Activated CD4-positive, alpha-beta memory T cell treated with anti-CD3 and anti-CD28 coated beads, Interleukin-2, amount 10 ng/mL, durations not matched to agents 7 days and 5 days (primary cell): ENCODE measurements around the gene GPR89A. TPM values are rescaled to one million over a fixed set of nuclear protein-coding genes. Genes with fewer than 3 reads are reported as not detected.

Source experiments
- CTCF ChIA-PET: fragments of 350-600 bp; sonication (Branson Sonifier 250); formaldehyde crosslinking; loops from one replicate; lab custom pipeline; 2021; ENCODE audit warnings: antibody characterized with exemption, inconsistent platforms; lab: Charles Lee
- POLR2A ChIA-PET: fragments of 350-600 bp; sonication (Branson Sonifier 250); formaldehyde crosslinking; loops from one replicate; lab custom pipeline; 2021; ENCODE audit warnings: antibody characterized with exemption; lab: Charles Lee
- DNase-seq: peaks from one replicate; pipeline ENCODE4 v3.0.0-alpha.2; 2020
- H3K27ac Mint-ChIP-seq: one replicate; pipeline ENCODE4 v1.8.0; 2021; ENCODE audit warnings: mild to moderate bottlenecking, mixed read lengths
- H3K27me3 Mint-ChIP-seq: one replicate; pipeline ENCODE4 v1.8.0; 2021; ENCODE audit warnings: mixed read lengths
- H3K36me3 Mint-ChIP-seq: one replicate; pipeline ENCODE4 v1.8.0; 2021; ENCODE audit warnings: low read depth, mixed read lengths
- H3K4me1 Mint-ChIP-seq: one replicate; pipeline ENCODE4 v1.8.0; 2021; ENCODE audit warnings: mixed read lengths
- H3K4me3 Mint-ChIP-seq: one replicate; pipeline ENCODE4 v1.8.0; 2021; ENCODE audit warnings: mild to moderate bottlenecking, mixed read lengths
- H3K9me3 Mint-ChIP-seq: one replicate; pipeline ENCODE4 v1.8.0; 2021; ENCODE audit warnings: mixed read lengths
- total RNA-seq, 2 experiments: library from RNA; stranded (reverse); gene quantifications; one replicate each; pipeline ENCODE4 v1.2.3, GENCODE V29; 2021

The GPR89A gene
- total RNA-seq, 2 experiments from 2014 or later = 25.6 to 31.9 TPM

DNA sequence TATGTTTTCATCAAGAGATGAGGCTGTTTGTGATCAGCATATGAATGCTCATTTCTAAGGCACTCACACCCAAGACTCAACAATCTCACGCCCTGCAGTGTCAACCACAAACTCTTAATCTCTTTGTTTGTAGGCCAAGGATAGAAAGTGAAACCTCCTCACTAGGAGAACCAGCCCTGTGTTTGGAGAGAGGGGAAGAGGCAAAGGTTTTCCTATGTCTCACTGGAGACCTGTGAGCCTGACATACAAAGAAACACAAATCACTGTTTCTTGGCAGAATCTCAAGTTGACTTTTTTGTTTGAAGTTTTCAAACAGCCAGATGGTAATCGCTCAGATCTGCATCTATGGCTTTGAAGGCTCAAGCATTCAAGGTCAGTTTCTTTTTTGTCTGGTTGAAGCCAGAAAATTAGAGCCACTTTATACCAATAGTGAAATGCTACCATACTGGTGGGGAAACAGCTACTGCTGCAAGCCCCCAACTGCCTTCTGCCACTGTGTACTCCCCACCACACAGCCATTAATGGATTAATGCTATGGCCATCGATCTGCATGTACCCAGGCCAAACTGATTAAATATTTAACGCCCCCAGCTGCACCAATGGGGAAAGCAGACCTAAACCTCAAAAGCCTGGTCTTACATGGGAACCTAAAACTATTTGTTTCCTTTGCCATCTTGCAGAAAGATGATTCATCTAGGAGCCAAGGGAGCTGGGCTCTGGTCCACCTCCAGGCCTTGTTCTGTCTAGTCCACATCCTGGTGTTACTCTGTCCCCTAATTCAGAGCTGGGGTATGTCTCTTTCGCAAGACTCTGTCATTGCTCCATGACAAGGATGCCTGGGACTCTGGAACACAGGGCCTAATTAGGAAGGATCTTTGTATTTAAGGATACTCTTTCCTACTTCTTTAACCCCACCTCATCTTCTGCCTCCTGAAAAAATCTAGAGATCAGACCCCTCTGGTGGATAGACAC lies 83.1 kb downstream of the GPR89A start:
- peaks cover 34% of the 10 kb centered on the region for H3K4me1 Mint-ChIP-seq
- H3K27ac Mint-ChIP-seq = peak overlapping the region; percentile 80
- no peaks in the 10 kb centered on the region for H3K9me3 Mint-ChIP-seq
- CTCF ChIA-PET = interaction anchor here (1.0 to 1.6 kb wide), 3 partner anchors 9 to 30 kb away, joined by 3 read pairs; no protein-coding TSS in a partner anchor
- no peaks in the 10 kb centered on the region for H3K27me3 Mint-ChIP-seq
- H3K36me3 Mint-ChIP-seq = no peaks in the 10 kb centered on the region
- peak; percentile 66 for DNase-seq
- POLR2A ChIA-PET = interaction anchor here (1.0 to 1.8 kb wide), 3 partner anchors 8 to 47 kb away, joined by 3 to 7 read pairs (median 4); no protein-coding TSS in a partner anchor
- peak overlapping the region; percentile 22 for H3K4me3 Mint-ChIP-seq

DNA sequence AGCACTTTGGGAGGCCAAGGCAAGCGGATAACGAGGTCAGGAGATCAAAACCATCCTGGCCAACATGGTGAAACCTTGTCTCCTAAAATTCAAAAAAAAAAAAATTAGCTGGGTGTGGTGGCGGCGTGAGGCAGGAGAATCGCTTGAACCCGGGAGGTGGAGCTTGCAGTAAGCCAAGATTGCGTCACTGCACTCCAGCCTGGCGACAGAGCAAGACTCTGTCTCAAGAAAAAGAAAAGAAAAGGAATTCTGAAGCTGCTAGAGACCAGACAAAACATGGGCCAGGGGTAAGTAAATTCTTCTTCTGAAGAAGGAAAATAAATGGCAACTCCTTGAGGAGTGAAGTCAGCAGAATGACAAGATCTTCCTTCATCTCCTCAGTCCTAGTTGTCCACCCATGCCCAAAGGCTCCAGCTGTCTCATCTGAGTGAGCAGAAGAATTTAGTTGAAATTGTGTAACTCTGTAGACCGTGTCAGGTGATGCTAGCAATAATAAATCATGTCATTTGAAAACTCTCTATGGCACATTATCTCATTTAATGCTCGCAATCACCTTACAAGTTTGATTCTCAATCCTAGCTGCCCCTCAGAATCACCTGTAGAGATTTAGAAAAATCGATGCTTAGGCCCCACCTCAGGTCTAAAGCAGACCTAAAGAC lies 85.1 kb downstream of the GPR89A start:
- no peaks in the 10 kb centered on the region for H3K36me3 Mint-ChIP-seq
- no peaks in the 10 kb centered on the region for H3K9me3 Mint-ChIP-seq
- ChIA-PET CTCF (no interaction called here), POLR2A (no interaction called here)
- peaks cover 1% of the 10 kb centered on the region for H3K27me3 Mint-ChIP-seq
- no peak for DNase-seq
- no peak overlapping the region for H3K27ac Mint-ChIP-seq
- H3K4me3 Mint-ChIP-seq = no peak overlapping the region
- peaks cover 34% of the 10 kb centered on the region for H3K4me1 Mint-ChIP-seq

DNA sequence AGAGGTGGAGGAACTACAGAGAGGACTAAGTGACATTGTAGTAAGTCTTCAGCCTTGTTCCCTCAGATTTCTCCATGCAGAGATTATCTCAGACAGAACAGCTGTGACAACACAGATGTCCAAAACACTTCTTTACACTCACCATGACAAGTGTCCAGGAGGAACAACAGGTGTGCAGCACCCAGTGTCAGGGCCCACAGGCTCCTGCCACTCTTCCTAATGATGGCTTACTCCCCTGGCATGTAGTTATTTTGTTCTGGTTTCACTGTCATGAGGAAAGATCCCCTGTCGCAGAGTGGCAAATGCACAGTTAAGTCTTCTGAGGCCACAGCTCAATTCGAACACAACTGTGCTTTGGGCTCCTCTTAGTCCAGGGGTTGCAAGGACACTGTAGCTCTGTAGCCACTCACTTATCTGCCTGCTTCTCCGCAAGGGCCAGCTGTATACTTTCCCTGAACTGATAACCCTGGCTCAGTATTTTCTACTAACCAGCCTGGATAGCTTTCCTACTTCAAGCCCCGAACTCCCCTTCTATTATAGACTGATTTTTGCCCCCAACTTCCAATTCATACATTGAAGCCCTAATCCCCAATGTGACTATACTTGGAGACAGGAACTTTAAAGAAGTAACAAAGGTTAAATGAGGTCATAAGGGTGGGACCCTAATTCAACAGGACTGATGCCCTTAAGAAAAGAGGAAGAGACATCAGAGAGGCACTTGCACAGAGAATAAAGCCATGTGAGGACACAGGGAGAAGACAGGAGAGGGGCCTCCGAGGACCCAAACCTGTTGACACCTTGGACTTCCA lies 88.2 kb downstream of the GPR89A start:
- H3K4me1 Mint-ChIP-seq = peaks cover 9% of the 10 kb centered on the region
- ChIA-PET CTCF (no interaction called here), POLR2A (no interaction called here)

DNA sequence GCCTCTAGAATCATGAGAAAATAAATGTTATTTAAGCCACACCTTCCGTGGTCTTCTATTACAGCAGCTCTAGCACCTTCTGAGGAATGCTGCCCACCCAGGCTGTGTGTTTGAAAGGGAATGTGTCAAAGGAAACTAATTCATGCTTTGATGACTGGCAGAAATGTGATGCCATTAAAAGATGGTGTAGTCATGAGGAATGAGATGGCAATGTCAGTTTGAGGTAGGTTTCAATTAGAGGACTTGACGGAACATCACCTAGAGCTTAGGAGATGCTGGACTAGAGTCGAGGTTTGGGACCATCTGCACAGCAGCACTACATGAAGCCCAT lies 88.8 kb downstream of the GPR89A start:
- ChIA-PET POLR2A (no interaction called here), CTCF (no interaction called here)
- no peak for DNase-seq
- peaks cover 11% of the 10 kb centered on the region for H3K27me3 Mint-ChIP-seq
- H3K9me3 Mint-ChIP-seq = no peaks in the 10 kb centered on the region
- no peak overlapping the region for H3K4me3 Mint-ChIP-seq
- peaks cover 5% of the 10 kb centered on the region for H3K4me1 Mint-ChIP-seq
- H3K27ac Mint-ChIP-seq = no peak overlapping the region
- H3K36me3 Mint-ChIP-seq = no peaks in the 10 kb centered on the region

More for the DNA sequence above, 88.2 kb downstream of the GPR89A start:
- H3K4me3 Mint-ChIP-seq = no peak overlapping the region
- H3K36me3 Mint-ChIP-seq = no peaks in the 10 kb centered on the region
- H3K9me3 Mint-ChIP-seq = no peaks in the 10 kb centered on the region
- H3K27me3 Mint-ChIP-seq = peaks cover 11% of the 10 kb centered on the region
- H3K27ac Mint-ChIP-seq = no peak overlapping the region
- no peak for DNase-seq

DNA sequence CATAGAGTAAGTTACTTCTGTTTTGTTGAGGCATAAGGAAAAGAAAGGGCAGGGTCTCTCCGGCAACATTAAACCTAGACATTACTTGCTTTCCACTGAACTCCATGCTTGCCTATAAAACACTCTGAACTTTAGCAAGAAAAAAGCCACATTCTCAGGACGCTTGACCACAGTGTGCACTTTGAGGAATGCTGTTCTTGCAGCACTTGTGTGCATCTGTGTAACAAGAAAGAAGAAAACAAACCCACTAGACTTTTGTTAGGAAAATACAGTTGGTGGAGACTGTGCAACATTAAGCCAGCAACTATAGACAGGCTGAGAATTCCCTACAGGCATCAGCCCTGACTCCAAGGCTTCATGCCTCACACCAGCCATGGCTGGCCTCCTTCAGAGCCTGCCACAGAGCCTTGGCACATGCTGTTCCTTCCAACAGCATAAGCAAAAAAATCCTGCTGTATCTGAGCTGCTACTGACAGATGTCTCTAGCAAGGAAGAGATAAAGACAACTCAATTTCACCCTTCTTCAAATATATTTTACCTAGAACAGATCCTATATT lies 93.6 kb downstream of the GPR89A start:
- CTCF ChIA-PET = no interaction called here
- H3K27me3 Mint-ChIP-seq = peaks cover 20% of the 10 kb centered on the region
- H3K27ac Mint-ChIP-seq = no peak overlapping the region
- POLR2A ChIA-PET = no interaction called here
- no peak overlapping the region for H3K4me3 Mint-ChIP-seq
- DNase-seq = no peak
- H3K4me1 Mint-ChIP-seq = no peaks in the 10 kb centered on the region
- no peaks in the 10 kb centered on the region for H3K9me3 Mint-ChIP-seq
- H3K36me3 Mint-ChIP-seq = no peaks in the 10 kb centered on the region

DNA sequence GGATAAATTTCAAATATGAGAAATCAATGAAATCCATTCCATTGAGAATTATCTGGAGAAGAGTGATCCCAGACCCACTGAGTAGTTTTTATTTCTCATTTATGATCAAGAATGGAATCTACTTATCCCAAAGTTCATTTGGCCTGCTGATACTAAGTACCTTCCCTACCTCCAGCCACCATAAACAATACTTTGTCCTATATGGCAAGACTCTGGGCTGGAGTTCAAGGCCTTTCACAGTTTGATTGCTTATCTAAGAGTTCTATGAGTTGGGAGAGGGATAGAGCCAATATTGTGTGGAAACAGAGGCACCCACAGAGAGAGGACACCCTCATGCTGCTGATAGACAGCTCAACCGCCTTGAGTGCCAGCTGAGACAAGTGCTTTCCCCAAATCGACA lies 94.3 kb downstream of the GPR89A start:
- CTCF ChIA-PET = no interaction called here
- H3K9me3 Mint-ChIP-seq = no peaks in the 10 kb centered on the region
- H3K4me1 Mint-ChIP-seq = no peaks in the 10 kb centered on the region
- H3K27ac Mint-ChIP-seq = no peak overlapping the region
- no peak for DNase-seq
- no peak overlapping the region for H3K4me3 Mint-ChIP-seq
- POLR2A ChIA-PET = no interaction called here
- no peaks in the 10 kb centered on the region for H3K36me3 Mint-ChIP-seq
- H3K27me3 Mint-ChIP-seq = peaks cover 20% of the 10 kb centered on the region

DNA sequence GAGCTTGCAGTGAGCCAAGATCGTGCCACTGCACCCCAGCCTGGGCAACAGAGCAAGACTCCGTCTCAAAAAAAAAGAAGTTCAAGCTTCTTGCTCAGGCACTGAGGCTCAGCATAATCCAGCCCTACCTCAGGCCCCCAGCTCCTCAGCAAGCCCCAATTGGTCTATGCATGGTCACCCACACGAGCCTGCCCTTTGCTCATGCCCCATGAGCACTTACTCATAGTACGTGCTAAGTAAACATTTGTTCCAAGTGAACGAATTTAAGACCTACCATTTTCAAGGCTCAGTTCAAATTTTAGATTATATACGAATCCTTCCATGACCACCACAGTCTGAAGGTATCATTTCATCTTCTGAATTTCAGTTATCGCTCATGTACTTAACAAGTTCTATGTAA lies 95.0 kb downstream of the GPR89A start:
- CTCF ChIA-PET = no interaction called here
- no peak overlapping the region for H3K4me3 Mint-ChIP-seq
- POLR2A ChIA-PET = no interaction called here

DNA sequence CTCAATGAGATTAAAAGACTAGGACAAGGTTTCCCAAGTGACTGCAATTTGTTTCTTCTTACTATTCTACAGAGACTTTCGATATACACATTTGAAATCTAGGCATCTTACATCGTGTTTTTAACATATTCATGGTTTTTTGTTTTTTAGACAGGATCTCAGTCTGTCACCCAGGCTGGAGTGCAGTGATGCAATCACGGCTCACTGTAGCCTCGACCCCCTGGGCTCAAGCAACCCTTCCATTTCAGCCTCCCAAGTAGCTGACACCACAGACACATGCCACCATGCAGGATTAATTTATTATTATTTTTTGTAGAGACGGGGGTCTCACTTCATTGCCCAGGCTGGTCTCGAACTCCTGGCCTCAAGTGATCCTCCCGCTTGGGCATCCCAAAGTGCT lies 97.8 kb downstream of the GPR89A start:
- ChIA-PET POLR2A (no interaction called here), CTCF (no interaction called here)
- Mint-ChIP-seq H3K27me3 (peaks cover 13% of the 10 kb centered on the region), H3K4me1 (peaks cover 1% of the 10 kb centered on the region), H3K4me3 (no peak overlapping the region), H3K36me3 (no peaks in the 10 kb centered on the region), H3K9me3 (no peaks in the 10 kb centered on the region), H3K27ac (no peak overlapping the region)
- no peak for DNase-seq

More for the DNA sequence above, 95.0 kb downstream of the GPR89A start:
- Mint-ChIP-seq H3K4me1 (no peaks in the 10 kb centered on the region), H3K27me3 (peaks cover 19% of the 10 kb centered on the region), H3K27ac (no peak overlapping the region), H3K9me3 (no peaks in the 10 kb centered on the region), H3K36me3 (no peaks in the 10 kb centered on the region)
- no peak for DNase-seq

DNA sequence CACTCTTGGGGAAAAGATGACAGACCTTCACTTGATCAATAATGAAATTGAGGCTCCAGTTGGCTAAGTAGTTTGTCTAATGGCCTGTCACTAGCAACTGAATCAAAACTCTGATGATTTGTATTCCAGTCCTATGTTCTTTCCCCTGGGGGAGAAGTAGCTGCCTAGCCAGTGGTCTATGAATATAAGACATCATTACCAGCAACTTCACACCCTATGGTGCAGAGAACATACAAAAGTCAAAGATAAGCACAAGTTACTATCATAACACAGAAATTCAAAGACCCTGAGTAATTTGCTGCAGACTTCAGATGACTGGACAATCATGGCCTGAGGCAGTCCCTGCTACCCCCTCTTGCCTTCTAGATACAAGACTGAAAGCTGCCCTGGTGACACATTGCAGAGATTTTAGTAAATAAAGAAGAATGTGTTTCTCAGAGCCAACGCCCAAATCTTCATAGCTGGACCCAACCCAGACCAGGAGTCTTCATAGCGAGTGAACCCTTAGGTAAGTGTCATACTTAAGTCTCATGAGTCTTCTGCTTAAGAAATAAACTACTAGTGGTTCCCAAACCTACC lies 98.4 kb downstream of the GPR89A start:
- Mint-ChIP-seq H3K9me3 (no peaks in the 10 kb centered on the region), H3K27ac (no peak overlapping the region), H3K27me3 (peaks cover 14% of the 10 kb centered on the region), H3K4me3 (no peak overlapping the region), H3K36me3 (no peaks in the 10 kb centered on the region), H3K4me1 (peaks cover 1% of the 10 kb centered on the region)
- ChIA-PET CTCF (no interaction called here), POLR2A (no interaction called here)
- no peak for DNase-seq

DNA sequence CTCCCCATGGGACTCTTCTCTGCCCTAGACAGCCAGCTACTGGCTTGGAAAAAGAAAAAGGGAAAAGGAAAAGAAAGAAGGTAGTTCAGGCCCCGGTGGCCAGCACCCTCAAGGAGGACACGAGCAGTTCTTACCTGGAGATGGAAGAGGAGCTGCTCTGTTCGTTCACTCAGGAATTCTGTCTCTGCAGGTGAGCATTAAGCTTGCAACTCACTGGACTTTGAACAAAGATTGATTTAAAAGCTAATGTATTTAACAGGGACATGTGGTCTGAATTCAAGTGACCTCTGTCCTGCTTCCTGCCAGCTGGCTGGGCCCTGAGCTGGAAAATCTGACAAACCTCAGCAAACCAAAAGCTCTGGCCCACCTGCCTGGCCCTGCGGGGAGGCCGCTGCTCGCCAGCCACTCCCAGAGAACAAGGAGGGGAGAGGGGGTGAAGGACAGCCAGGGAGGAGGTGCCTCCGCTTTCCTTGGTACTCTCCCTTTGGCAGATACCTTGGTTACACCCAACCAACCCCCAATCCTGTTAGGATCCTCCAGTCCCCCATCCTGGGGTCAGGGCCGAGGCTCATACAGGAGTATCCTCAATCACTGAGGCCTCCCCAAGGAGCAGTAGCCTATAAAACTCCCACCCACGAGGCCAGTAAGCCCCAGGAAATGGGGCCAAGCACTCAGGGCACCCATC lies 99.5 kb downstream of the GPR89A start, which contains the start of gene PDZK1:
Gene PDZK1 (minus strand): TSS at position 186 of the 685 bp plus-strand sequence. CDS start 19,347 bp downstream, outside the sequence.
- H3K36me3 Mint-ChIP-seq = no peaks in the 10 kb centered on the region

DNA sequence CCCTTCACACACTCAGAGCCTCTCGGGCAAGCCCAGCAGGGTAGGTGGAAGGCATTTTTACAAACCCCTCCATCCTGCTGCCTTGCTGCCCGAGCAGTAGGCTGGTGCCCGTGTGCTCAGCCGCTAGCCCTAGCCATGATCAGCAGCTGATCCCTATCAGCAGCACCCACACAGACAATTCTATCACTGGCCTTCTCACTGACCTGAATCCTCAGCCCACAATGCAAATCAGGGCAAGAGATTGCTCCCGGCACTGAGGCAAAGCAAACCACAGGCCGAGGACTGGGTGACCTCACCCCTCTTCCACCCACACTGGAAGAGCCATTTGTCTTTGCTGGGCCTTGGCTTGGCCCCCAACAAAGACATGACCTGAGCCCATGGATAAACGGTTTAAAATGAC lies 100.3 kb downstream of the GPR89A start:
- Mint-ChIP-seq H3K9me3 (no peaks in the 10 kb centered on the region), H3K36me3 (no peaks in the 10 kb centered on the region), H3K27me3 (peaks cover 14% of the 10 kb centered on the region), H3K4me3 (no peak overlapping the region), H3K4me1 (peaks cover 1% of the 10 kb centered on the region), H3K27ac (no peak overlapping the region)
- POLR2A ChIA-PET = no interaction called here
- DNase-seq = no peak
- CTCF ChIA-PET = no interaction called here

More for the DNA sequence above, 99.5 kb downstream of the GPR89A start, which contains the start of gene PDZK1:
- no peak for DNase-seq
- peaks cover 1% of the 10 kb centered on the region for H3K4me1 Mint-ChIP-seq
- no peak within 1 kb of the TSS for H3K4me3 Mint-ChIP-seq
- peaks cover 14% of the 10 kb centered on the region for H3K27me3 Mint-ChIP-seq
- CTCF ChIA-PET = interaction anchor here (0.6 kb wide), 1 partner anchor 15 kb away, joined by 3 read pairs; no protein-coding TSS in a partner anchor
- no peak within 1 kb of the TSS for H3K27ac Mint-ChIP-seq
- no peaks in the 10 kb centered on the region for H3K9me3 Mint-ChIP-seq
- POLR2A ChIA-PET = no interaction called here
